ENCODE data around the gene GINS2. TPM values are rescaled to one million over a fixed set of nuclear protein-coding genes. Genes with fewer than 3 reads are reported as not detected.

Gene GINS2
- total RNA-seq, 1 experiment from 2014 or later = 12.0 TPM

DNA sequence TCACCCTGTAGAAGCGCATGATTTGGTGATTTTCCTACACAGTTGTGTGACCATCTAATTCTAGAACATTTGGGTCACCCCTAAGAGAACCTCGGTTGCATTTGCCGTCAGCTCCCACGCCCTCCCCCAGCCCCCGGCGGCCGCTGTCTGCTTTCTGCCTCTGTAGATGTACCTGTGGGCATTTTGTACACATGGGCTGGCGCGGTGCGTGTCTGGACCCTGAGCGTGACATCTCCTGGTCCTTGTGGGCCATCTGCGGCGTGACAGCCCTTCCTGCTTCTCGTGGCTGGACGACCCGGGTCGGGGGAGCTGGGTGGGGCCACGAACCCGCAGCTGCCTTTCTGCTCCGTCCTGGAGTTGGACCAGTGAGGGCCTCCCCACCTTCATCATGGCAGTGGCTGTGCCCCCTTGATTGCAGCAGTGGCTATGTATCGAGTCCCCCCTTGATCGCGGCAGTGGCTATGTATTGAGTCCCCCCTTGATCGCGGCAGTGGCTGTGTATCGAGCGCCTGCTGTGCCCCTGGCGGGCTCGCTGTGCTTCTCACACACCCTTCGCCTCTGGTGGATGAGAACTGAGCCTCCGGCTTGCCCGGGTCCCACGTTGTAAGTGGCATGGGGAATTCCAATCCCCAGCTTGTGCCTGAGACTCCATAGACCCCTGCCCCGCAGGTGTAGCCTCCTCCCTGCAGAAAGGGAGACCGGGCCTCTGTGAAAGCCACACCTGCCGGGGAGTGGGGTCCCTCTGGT, 51.5 kb downstream of the GINS2 start:
- no peaks in the 10 kb centered on the region for H3K27me3 ChIP-seq (ENCODE audit: control insufficient read depth, insufficient read depth, low read length)
- POLR2A ChIA-PET = interaction anchor here (0.6 kb wide), 1 partner anchor 10 kb away, joined by 5 read pairs; no protein-coding TSS in a partner anchor
- DNase-seq (ENCODE audit: low read depth, low spot score) = no peak
- no TSS peak for BruUV-seq (replicated peaks)
- TF ChIP-seq POLR2AphosphoS5 (IDR thresholded peaks at IDR 0.05; ENCODE audit: low read depth, low read length) (no peak), SIN3A (IDR thresholded peaks at IDR 0.05; ENCODE audit: borderline replicate concordance, insufficient read depth, low read depth, low read length) (no peak), TCF7L2 (IDR thresholded peaks at IDR 0.05; ENCODE audit: low read depth, low read length) (no peak)
- TF ChIP-seq, protein P1, sequence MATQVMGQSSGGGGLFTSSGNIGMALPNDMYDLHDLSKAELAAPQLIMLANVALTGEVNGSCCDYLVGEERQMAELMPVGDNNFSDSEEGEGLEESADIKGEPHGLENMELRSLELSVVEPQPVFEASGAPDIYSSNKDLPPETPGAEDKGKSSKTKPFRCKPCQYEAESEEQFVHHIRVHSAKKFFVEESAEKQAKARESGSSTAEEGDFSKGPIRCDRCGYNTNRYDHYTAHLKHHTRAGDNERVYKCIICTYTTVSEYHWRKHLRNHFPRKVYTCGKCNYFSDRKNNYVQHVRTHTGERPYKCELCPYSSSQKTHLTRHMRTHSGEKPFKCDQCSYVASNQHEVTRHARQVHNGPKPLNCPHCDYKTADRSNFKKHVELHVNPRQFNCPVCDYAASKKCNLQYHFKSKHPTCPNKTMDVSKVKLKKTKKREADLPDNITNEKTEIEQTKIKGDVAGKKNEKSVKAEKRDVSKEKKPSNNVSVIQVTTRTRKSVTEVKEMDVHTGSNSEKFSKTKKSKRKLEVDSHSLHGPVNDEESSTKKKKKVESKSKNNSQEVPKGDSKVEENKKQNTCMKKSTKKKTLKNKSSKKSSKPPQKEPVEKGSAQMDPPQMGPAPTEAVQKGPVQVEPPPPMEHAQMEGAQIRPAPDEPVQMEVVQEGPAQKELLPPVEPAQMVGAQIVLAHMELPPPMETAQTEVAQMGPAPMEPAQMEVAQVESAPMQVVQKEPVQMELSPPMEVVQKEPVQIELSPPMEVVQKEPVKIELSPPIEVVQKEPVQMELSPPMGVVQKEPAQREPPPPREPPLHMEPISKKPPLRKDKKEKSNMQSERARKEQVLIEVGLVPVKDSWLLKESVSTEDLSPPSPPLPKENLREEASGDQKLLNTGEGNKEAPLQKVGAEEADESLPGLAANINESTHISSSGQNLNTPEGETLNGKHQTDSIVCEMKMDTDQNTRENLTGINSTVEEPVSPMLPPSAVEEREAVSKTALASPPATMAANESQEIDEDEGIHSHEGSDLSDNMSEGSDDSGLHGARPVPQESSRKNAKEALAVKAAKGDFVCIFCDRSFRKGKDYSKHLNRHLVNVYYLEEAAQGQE (IDR thresholded peaks at IDR 0.05; ENCODE audit: insufficient read depth in 1 of 2, low read depth in 2 of 2, low read length in 1 of 2) = no peak
- TF ChIP-seq, protein P2, sequence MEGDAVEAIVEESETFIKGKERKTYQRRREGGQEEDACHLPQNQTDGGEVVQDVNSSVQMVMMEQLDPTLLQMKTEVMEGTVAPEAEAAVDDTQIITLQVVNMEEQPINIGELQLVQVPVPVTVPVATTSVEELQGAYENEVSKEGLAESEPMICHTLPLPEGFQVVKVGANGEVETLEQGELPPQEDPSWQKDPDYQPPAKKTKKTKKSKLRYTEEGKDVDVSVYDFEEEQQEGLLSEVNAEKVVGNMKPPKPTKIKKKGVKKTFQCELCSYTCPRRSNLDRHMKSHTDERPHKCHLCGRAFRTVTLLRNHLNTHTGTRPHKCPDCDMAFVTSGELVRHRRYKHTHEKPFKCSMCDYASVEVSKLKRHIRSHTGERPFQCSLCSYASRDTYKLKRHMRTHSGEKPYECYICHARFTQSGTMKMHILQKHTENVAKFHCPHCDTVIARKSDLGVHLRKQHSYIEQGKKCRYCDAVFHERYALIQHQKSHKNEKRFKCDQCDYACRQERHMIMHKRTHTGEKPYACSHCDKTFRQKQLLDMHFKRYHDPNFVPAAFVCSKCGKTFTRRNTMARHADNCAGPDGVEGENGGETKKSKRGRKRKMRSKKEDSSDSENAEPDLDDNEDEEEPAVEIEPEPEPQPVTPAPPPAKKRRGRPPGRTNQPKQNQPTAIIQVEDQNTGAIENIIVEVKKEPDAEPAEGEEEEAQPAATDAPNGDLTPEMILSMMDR (IDR thresholded peaks at IDR 0.05) = no peak
- H3K36me3 ChIP-seq (ENCODE audit: control insufficient read depth, insufficient read depth, low read length) = no peaks in the 10 kb centered on the region; the same call in 1 of the 2 replicates
- peaks cover 46% of the 10 kb centered on the region for H3K4me1 ChIP-seq (ENCODE audit: control insufficient read depth, insufficient read depth, low read length)
- CTCF ChIA-PET = no interaction called here
- H3K4me3 ChIP-seq (ENCODE audit: low read depth in 2 of 2, low read length in 2 of 2) = no peak overlapping the region
- intact Hi-C loops (cut with micrococcal nuclease; ENCODE audit: unreplicated experiment) = no loop called here
- H3K9me3 ChIP-seq (ENCODE audit: control insufficient read depth, insufficient read depth, low read depth, low read length) = no peaks in the 10 kb centered on the region
- ATAC-seq = no peak
- in situ Hi-C loops (cut with HindIII; ENCODE audit: low pct_unique_long_range_greater_than_20kb, low sequenced_read_pairs) = no loop called here
- H3K27ac ChIP-seq (ENCODE audit: low read length) = no peak overlapping the region; the same call in 1 of the 2 replicates

DNA sequence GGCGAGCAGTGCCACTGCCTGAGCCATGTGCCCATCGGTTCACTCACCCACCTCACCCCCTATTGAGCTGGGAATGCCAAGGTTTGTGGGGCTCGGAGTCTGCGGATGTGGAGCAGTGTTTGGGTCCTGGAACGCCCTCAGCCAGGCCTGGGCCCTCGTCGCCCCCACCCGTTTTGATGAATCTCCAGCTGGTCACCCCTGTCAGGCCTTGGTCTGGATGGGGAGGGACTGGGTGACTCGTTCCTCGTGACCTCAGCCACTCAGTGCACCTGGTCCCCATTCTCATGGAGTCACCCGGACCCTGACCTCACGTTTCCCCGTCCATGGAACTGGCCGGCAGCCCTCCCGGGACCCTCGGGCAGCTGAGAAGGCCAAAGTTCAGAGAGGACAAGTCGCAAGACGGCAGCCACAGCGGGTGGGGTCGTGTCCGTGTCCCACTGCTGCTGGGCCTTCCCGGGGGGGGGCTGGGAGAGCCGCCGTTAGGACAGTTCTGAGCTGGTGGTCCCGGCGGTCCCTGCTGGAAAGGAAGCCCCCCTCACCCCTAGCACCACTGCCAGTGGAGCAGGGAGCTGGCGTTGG, 52.4 kb downstream of the GINS2 start:
- TF ChIP-seq, protein P1 (IDR thresholded peaks at IDR 0.05; ENCODE audit: insufficient read depth in 1 of 2, low read depth in 2 of 2, low read length in 1 of 2) = no peak
- peak; percentile 54; the same call in 1 of the 2 replicates for TF ChIP-seq TCF7L2 (IDR thresholded peaks at IDR 0.05; ENCODE audit: low read depth, low read length)
- Histone ChIP-seq H3K4me3 (ENCODE audit: low read depth in 2 of 2, low read length in 2 of 2) (no peak overlapping the region), H3K9me3 (ENCODE audit: control insufficient read depth, insufficient read depth, low read depth, low read length) (no peaks in the 10 kb centered on the region), H3K4me1 (ENCODE audit: control insufficient read depth, insufficient read depth, low read length) (peaks cover 46% of the 10 kb centered on the region), H3K27ac (ENCODE audit: low read length) (no peak overlapping the region), H3K27me3 (ENCODE audit: control insufficient read depth, insufficient read depth, low read length) (no peaks in the 10 kb centered on the region), H3K36me3 (ENCODE audit: control insufficient read depth, insufficient read depth, low read length) (no peaks in the 10 kb centered on the region; the same call in 1 of the 2 replicates)
- BruUV-seq (replicated peaks) = no TSS peak
- in situ Hi-C loops (cut with HindIII; ENCODE audit: low pct_unique_long_range_greater_than_20kb, low sequenced_read_pairs) = no loop called here
- CTCF ChIA-PET = no interaction called here
- POLR2A ChIA-PET = no interaction called here
- ATAC-seq (no peak), DNase-seq (ENCODE audit: low read depth, low spot score) (no peak)
- intact Hi-C loops (cut with micrococcal nuclease; ENCODE audit: unreplicated experiment) = no loop called here
